Upper lobe of left lung (tissue), 6 donors: ENCODE measurements around the gene ILDR1. TPM values are rescaled to one million over a fixed set of nuclear protein-coding genes. Genes with fewer than 3 reads are reported as not detected.

Experiments used
- ATAC-seq, 2 donors: fragments of 200-7000 bp; cut with Tn5 transposase; one replicate each; pipeline ENCODE4 v1.9.1; 2022; ENCODE audit warnings: mild to moderate bottlenecking in 2 of 2, moderate library complexity in 2 of 2; ENCODE audit not compliant: low FRiP score in 2 of 2
- DNase-seq, 2 donors: peaks; one replicate each; pipeline ENCODE4 v3.0.0-alpha.2; 2019 to 2020
- H3K27ac ChIP-seq, 4 donors: fragments of 200-600 bp; sonication (generic); one replicate each; pipeline ENCODE4 v1.5.1; 2016 to 2019
- H3K27me3 ChIP-seq, 4 donors: fragments of 200-600 bp; sonication (generic); one replicate each; pipeline ENCODE4 v1.5.1; 2017 to 2019
- H3K36me3 ChIP-seq, 4 donors: fragments of 200-600 bp; sonication (generic); one replicate each; pipeline ENCODE4 v1.5.1; 2016 to 2019
- H3K4me1 ChIP-seq, 4 donors: fragments of 200-600 bp; sonication (generic); one replicate each; pipeline ENCODE4 v1.5.1; 2018 to 2019
- H3K4me3 ChIP-seq, 4 donors: fragments of 200-600 bp; sonication (generic); one replicate each; pipeline ENCODE4 v1.5.1; 2017 to 2019; ENCODE audit warnings: mild to moderate bottlenecking in 2 of 4, moderate library complexity in 1 of 4
- H3K9me3 ChIP-seq, 4 donors: fragments of 200-600 bp; sonication (generic); one replicate each; pipeline ENCODE4 v1.5.1; 2018 to 2019
- CTCF ChIP-seq, 6 experiments: fragments of 450-650 bp in 4 of 6; fragments of 200-600 bp in 2 of 6; sonication (generic) in 2 of 6; IDR thresholded peaks; one replicate each; pipeline ENCODE4 v1.5.1; 2016 to 2019; ENCODE audit warnings: antibody characterized with exemption in 6 of 6
- EP300 ChIP-seq, 4 donors: sonication (generic); formaldehyde crosslinking; IDR thresholded peaks; one replicate each; pipeline ENCODE4 v1.5.1; 2017; ENCODE audit warnings: antibody characterized with exemption in 4 of 4, control low read depth in 2 of 4
- POLR2A ChIP-seq, 4 donors: fragments of 450-650 bp; IDR thresholded peaks; one replicate each; pipeline ENCODE4 v1.5.1; 2016 to 2017; ENCODE audit warnings: antibody characterized with exemption in 4 of 4, mild to moderate bottlenecking in 2 of 4
- POLR2AphosphoS5 ChIP-seq, 2 donors: sonication (generic); formaldehyde crosslinking; IDR thresholded peaks; one replicate each; pipeline ENCODE4 v1.5.1; 2017; ENCODE audit warnings: antibody characterized with exemption in 2 of 2
- WGBS, 2 donors: methylation state at CpG; one replicate each; pipeline ENCODE4 v1.1.5; 2017 to 2018; 5-methylcytosine and 5-hydroxymethylcytosine counted together
- total RNA-seq, 6 donors: library from RNA; depleted of rRNA in 4 of 6; stranded (reverse); fragments of >200 nt in 4 of 6; gene quantifications; one replicate each; pipeline versions ENCODE4 v1.1.0 to v1.2.1, GENCODE V29; 2016 to 2021
- donor health status: DM: no; HTN: no; CAD: no; lungs with moderate emphysema.
- donor health status: DM: no; HTN: yes; CAD: no; lungs with severe emphysema.

The ILDR1 gene
- total RNA-seq, 6 donors from 2014 or later, result 1.0 to 7.8 (median 6.4) TPM

GRCh38 chr3:121979246-121979645 is 42.8 kb downstream of the ILDR1 start:
- ATAC-seq (no peak), DNase-seq (no peak)
- 88 to 94% methylated on average over 2 of the region's 2 CpGs for WGBS, 2 donors
- Histone ChIP-seq H3K27me3 (no peaks in the 10 kb centered on the region), H3K9me3 (peaks cover 0 to 8% (median 0%) of the 10 kb centered on the region in 4 donors), H3K36me3 (no peaks in the 10 kb centered on the region), H3K27ac (no peak overlapping the region), H3K4me3 (no peak overlapping the region), H3K4me1 (no peaks in the 10 kb centered on the region)
- TF ChIP-seq POLR2A (IDR thresholded peaks at IDR 0.05) (no peak), EP300 (IDR thresholded peaks at IDR 0.05) (no peak), CTCF (IDR thresholded peaks at IDR 0.05) (no peak), POLR2AphosphoS5 (IDR thresholded peaks at IDR 0.05) (no peak)

GRCh38 chr3:121976727-121977126 is 45.3 kb downstream of the ILDR1 start:
- TF ChIP-seq CTCF (IDR thresholded peaks at IDR 0.05), result no peak
- TF ChIP-seq POLR2AphosphoS5 (IDR thresholded peaks at IDR 0.05), result no peak
- ATAC-seq (no peak), DNase-seq (no peak)
- no peak overlapping the region for H3K27ac ChIP-seq
- 62 to 78% methylated on average over 1 of the region's 1 CpG for WGBS, 2 donors
- no peak overlapping the region for H3K4me3 ChIP-seq
- H3K27me3 ChIP-seq, result no peaks in the 10 kb centered on the region
- no peaks in the 10 kb centered on the region for H3K9me3 ChIP-seq
- H3K4me1 ChIP-seq, result no peaks in the 10 kb centered on the region
- no peaks in the 10 kb centered on the region for H3K36me3 ChIP-seq

DNA sequence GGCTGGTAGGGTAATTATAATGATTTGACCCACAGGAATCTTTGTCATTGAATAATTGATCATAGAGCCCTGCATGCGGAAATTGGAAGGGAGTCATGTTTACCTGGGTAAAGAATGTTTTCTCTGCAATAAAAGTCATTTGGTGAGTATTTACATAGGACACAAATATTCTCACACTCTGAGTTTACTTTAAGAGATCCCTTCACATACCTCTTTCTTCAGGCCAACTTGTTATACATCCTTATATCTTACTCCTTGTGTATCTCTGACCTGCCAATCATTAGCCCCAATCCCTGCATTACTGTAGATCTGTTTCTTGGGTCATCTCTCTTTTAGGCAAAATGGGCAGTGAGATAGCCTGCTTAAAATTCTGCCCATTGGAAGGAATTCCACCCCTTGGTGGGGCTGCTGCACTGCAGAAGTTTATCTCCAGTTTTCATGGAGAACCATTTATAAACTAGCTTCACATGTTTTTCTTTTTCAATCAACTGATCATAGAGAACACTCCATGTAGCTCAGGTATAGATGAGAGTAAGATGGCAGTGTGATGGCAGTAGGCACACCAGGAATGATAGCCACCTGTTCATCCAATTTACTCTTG is 46.2 kb downstream of the ILDR1 start:
- H3K4me1 ChIP-seq, result no peaks in the 10 kb centered on the region
- TF ChIP-seq POLR2AphosphoS5 (IDR thresholded peaks at IDR 0.05) (no peak), CTCF (IDR thresholded peaks at IDR 0.05) (no peak), POLR2A (IDR thresholded peaks at IDR 0.05) (no peak), EP300 (IDR thresholded peaks at IDR 0.05) (no peak)
- no peak overlapping the region for H3K27ac ChIP-seq
- H3K9me3 ChIP-seq, result no peaks in the 10 kb centered on the region
- ATAC-seq, result no peak
- no peaks in the 10 kb centered on the region for H3K36me3 ChIP-seq
- 63 to 100% methylated on average over 1 of the region's 1 CpG for WGBS, 2 donors
- DNase-seq, result no peak
- no peak overlapping the region for H3K4me3 ChIP-seq
- H3K27me3 ChIP-seq, result no peaks in the 10 kb centered on the region

- Histone ChIP-seq H3K4me3 (no peak overlapping the region), H3K9me3 (no peaks in the 10 kb centered on the region), H3K27me3 (no peaks in the 10 kb centered on the region), H3K27ac (no peak overlapping the region), H3K4me1 (no peaks in the 10 kb centered on the region), H3K36me3 (no peaks in the 10 kb centered on the region)
- TF ChIP-seq CTCF (IDR thresholded peaks at IDR 0.05) (no peak), POLR2A (IDR thresholded peaks at IDR 0.05) (no peak), EP300 (IDR thresholded peaks at IDR 0.05) (no peak), POLR2AphosphoS5 (IDR thresholded peaks at IDR 0.05) (no peak)
- DNase-seq (no peak), ATAC-seq (no peak)
- 81 to 98% methylated on average over 2 of the region's 2 CpGs for WGBS, 2 donors
Measured at GRCh38 chr3:121974601-121975111, 47.4 kb downstream of the ILDR1 start.

GRCh38 chr3:121970047-121970446 is 52.0 kb downstream of the ILDR1 start:
- DNase-seq (no peak), ATAC-seq (no peak)
- Histone ChIP-seq H3K36me3 (no peaks in the 10 kb centered on the region), H3K27me3 (no peaks in the 10 kb centered on the region), H3K4me3 (no peak overlapping the region), H3K4me1 (no peaks in the 10 kb centered on the region), H3K9me3 (no peaks in the 10 kb centered on the region), H3K27ac (no peak overlapping the region)
- no peak for TF ChIP-seq CTCF (IDR thresholded peaks at IDR 0.05)
- TF ChIP-seq EP300 (IDR thresholded peaks at IDR 0.05), result no peak
- TF ChIP-seq POLR2A (IDR thresholded peaks at IDR 0.05), result no peak
- TF ChIP-seq POLR2AphosphoS5 (IDR thresholded peaks at IDR 0.05), result no peak
- WGBS, 2 donors, result 70 to 71% methylated on average over 1 of the region's 1 CpG
